GM19328 (cell line): ENCODE results near the gene ST13.
A peak's percentile ranks its signal among the peaks of the same experiment; 100 is the strongest.
"Not testable (repeated sequence)": the region's sequence is repeated elsewhere in the genome, so short reads cannot be mapped to it uniquely, and the experiment has no call there.

Experiments used
- ATAC-seq: cut with Tn5 transposase; IDR thresholded peaks from one replicate; pipeline ENCODE4 v1.9.1; 2021; ENCODE audit warnings: mild to moderate bottlenecking, moderate library complexity; ENCODE audit not compliant: unreplicated experiment

Gene ST13

DNA sequence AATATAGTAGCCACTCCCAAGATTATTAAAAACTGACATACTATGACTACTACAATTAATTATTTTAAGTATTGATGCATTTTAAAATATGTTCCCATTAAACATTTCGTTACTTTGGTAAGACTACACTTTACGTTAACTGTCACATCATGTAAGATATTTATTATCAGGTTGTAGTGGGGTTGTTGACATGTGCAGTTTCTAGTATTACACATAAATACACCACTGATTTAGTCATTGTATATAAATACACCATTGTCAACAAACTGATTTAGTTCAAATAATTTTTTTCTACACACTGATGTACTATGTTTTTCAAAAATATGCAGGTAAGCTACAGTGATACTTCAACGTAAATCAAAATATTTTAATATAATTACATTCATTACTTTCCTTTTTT is 11.5 kb downstream of the ST13 start:
- no peak for ATAC-seq

DNA sequence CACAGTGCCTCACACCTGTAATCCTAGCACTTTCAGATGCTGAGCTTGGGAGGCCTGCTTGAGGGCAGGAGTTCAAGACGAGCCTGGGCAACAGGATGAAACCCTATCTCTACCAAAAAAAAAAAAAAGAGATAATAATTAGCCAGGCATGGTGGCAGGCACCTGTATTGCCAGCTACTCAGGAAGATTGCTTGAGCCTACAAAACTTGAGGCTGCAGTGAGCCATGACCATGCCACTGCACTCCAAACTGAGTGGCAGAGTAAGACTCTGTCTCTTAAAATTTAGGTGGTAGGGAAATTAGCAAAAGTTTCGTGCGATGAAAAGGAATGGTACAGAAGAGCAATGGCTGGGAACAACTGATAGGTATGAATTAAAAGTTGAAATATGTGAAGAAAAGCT is 18.0 kb downstream of the ST13 start:
- ATAC-seq = no peak

DNA sequence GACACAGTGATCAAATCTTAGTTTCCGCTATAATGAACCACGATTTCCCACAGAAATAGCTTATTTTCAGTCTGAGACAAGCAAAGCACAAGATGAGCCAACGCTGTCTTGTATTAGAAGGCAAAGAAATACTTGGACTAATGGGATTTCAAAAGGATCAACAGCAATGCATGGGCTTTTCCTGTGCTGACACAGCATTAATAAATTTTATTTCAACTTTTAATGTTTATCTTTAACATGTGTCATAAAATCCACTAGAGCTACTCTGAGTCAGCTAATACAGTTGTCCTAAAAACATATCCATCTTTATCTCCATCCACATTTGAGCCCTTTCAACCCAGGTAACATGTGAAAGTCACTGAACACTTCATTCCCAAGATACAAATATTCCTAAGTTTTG is 21.8 kb downstream of the ST13 start:
- ATAC-seq = no peak

DNA sequence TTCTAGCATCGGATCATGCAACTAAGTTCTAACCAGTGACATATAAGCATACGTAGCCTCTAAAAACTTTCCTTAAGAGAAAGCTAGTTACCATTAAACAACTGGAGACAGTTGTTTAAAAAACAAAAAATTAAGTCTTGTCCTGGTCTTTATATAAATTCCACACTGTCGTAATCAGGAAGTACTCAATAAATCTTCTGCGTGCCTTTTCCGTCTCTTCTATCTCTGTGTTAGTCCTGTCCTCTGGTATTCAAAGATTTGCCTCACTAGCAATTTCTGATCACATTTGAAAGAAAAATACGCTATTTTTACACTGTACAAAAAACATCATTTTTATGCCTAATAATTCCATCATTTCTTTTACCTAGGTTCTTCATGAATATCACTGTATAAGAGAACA is 27.3 kb downstream of the ST13 start:
- no peak for ATAC-seq

DNA sequence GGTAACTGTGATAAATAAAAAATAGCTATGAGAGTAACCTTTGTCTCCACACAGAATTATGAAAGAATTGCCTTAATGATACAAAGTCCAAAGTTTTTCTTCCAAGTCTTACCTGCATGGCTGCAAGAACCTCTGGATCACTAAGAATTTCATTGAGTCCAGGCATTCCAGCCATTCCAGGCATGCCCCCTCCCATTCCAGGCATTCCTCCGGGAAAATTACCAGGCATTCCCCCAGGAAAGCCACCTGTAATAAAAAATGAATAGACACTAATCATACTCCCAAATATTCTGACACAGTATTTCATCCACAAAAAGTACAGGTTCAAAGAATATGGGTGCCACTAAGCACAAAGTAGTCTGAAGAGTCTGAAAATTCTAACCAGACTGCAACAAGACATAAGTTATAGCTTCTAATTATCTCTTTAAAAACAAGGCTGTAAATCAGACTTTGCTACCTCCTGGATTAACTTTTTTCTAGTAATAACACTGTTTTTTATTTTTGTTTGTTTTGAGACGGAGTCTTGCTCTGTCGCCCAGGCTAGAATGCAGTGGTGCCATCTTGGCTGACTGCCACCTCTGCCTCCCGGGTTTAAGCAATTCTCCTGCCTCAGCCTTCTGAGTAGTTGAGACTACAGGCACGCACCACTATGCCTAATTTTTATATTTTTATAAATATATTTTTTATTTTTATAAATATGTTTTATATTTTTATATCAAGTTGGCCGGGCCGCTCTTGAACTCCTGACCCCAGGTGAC is 29.3 kb downstream of the ST13 start:
- no peak for ATAC-seq

DNA sequence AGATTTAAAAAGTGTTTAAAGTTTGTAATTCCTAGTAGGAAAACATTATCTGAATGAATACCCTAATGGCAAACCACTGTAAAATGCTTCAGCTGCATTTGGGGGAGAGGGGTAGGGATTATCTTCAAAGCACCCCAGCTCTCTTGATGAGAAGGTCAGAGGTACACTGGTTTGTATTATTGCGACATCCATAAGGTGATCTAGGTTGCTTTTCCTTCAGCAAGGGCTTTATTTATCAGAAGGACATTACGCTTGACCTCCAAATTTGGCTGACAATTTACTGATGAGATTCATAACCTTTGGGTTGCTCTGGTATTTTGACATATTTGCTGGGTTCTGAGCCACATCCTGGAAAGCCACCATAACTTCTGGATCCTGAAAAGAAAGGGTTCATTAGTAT is 30.1 kb downstream of the ST13 start:
- ATAC-seq = not testable (repeated sequence)

DNA sequence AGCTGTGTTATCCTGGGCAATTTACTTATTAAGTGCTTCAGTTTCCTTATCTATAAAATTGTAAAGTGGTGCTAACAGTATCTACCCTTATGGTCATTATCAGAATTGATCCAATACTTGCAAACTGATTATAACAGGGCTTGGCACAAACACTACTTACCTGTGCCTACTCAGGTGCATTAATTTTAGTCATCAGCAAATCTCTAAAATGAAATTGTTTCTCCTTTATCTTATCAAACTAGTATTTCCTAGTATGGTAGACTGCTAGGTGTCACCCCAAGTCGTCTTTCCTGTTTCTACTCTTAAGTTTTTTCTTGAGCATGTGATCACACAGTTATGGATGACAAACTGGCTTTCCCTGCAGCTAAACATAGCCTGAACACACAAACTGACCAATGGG is 33.0 kb downstream of the ST13 start:
- no peak for ATAC-seq

DNA sequence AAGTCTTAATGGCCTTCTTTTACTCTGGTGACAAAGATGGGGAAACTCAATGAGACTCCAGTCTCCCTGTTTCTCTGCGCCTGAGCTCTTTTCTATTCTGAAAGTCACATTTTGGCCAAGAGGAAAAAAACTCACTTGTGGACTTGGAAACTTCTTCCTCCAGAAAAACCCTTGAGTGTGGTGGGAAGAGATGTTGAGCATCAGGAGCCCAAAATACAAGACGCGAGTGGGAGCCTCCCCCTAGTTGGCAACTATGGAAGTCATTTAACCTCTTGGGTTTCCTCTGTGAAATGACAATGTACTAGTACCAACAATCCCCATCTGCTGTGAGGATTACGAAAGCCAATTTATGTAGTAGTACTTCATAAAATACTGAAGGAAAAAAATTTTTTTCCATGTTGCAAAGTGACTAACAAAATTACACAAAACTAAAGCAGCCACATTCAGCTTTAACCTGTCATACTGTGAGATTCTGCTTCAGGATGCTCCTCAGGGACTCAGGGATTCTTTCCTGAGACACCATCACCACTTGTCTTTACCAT is 36.8 kb downstream of the ST13 start:
- no peak for ATAC-seq

DNA sequence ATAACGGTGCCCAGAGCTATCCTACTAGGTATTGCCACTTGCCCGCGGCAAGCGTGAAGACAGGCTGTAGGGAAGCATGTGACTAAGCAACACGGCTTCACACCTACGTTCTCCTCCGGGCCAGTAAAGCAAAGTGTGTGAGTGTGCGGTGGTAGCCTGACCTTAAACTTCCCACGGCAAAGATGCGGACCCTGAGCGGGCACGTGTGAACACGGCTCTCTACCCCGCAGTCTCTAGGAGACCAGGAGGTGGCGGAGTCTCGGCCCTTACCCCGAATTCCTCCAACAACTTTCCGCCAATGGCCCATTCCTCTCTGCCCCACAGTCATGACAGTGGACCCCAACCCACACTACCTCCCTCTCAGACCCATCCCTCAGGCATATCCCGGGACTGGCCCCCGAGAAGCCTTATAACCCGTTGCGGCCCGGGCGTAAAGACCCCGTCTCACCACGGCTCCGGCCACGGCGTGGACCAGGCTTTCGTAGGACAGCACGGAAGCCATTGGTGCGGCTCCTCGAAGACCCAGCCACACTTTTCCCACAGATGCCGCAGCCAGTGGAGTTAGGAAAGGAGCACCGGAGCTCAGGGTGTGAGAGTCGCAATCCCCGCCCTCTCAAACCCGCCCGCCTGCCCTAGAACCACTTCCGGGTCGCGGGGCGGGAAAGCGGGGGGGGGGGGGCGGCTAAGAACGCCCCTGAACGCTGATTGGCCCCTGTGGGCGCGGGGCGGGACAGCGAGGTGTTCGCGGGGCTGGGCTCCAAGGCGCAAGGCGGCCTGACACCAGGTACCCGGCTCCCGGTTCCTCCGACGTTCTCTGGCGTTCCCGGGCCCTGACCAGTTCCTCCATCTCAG is 37.5 kb downstream of the ST13 start, which contains the start of gene SLC25A17:
SLC25A17 (minus strand) TSS at position 600 of the 852 bp plus-strand sequence; CDS start at position 502, 98 bp downstream.
- ATAC-seq = peak; percentile 51

DNA sequence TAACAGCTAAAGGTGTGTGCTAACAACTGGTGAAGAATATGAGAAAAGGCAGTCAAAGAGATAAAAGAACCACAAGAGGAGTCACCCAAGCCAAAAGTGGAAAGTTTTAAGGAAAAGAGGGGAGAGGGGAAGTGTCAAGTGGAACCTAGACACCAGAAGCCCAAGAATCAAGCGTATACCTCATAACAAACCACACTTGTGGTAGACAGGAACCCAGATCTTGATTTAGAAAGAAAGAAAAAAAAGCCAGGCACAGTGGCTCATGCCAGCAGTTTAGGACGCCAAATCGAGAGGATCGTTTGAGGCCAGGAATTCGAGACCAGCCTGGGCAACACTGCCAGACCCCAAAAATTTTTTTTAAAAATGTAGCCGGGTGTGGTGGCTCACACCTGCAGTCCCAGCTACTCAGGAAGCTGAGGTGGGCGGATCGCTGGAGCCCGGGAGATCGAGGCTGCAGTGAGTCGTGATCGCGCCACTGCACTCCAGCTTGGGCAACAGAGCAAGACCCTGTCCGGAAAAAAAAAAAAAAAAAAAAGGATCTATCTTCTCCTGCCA is 38.2 kb downstream of the ST13 start:
- ATAC-seq = no peak

DNA sequence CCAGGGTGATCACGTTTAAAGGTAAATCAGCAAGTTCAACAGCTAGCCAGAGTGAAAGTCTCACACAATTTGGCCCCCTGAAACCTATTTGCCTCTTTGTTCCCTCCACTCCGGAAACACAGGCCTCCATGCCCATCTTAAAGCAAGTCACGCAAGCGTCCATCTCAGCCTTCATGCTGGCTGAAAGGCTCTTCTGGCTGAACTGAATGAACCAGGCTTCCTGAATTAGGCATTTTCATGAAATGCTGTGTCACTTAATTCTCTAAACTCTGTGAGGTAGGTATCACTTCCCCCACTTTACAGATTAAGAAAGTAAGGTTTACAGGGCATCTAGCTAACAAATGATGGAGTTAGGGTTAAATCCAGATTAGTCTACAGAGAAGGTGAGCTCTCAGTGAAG is 38.7 kb downstream of the ST13 start:
- ATAC-seq = no peak

DNA sequence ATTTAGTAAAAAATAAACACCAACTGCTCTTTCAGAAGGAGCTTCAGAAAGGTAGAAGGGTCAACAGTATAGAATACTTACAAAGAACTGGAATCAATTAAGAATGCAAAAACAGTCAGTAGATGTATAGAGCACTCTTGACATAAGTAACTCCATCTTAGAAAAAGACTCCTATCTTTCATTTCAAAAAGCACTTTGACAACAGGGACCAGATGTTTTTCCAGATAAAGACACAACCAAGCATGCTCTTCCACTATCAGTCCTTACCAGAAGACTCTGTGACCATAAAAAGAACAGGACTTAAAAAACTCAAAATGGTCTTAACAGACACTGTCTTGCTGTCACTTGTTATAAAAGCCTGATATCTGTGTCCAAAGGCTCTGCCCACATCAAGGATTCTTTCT is 42.5 kb downstream of the ST13 start:
- no peak for ATAC-seq

DNA sequence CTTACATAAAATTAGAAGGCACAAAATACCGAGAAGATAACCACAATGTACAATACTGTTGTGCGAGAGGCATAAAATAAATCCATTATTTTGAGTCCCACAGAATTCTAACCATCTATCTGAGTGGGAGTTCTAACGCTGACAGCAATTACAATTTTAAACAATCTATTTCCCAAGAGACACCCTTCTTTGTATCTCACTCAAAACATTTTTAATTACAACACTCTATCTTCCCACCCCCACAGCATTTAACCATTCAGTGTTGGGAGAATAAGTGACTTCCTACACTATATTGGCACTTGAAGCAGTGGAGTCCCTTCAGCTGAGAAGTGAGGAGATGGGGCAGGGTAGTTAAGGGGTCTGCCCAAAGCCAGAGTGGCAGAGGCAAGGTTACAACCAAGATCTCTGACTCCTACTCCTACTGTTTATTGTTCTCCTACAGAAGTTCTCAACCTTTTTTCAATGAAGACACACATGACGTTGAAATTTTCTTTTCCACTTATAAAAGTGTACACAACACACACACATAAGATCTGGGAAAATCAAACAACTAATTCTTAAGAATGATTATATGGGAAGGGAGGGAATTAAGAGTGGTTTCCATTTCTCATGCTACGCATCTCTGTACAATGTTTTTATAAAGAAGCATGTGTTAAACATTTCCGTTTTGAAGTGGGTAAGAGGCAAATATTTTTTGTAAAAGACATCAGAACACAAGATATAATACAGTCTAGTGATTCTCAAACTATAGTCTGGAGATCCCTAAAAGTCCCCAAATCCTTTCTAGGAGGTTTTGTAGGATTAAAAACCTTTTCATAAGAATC is 48.2 kb downstream of the ST13 start:
- ATAC-seq = no peak

DNA sequence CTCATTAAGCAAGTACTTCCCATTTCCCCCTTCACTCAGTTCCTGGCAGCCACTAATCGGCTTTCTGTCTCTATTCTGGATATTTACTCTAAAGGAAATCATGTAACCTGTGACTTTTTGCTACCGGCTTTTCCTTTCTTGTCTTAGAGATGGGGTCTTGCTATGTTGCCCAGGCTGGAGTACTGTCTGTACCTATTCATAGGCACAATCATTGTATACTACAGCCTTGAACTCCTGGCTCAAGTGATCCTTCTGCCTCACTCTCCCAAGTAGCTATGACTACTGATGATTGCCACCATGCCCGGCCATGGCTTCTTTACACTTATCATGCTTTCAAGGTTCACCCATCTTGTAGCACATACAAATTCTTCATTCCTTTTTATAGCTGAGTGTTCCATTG is 49.7 kb downstream of the ST13 start:
- ATAC-seq = no peak

DNA sequence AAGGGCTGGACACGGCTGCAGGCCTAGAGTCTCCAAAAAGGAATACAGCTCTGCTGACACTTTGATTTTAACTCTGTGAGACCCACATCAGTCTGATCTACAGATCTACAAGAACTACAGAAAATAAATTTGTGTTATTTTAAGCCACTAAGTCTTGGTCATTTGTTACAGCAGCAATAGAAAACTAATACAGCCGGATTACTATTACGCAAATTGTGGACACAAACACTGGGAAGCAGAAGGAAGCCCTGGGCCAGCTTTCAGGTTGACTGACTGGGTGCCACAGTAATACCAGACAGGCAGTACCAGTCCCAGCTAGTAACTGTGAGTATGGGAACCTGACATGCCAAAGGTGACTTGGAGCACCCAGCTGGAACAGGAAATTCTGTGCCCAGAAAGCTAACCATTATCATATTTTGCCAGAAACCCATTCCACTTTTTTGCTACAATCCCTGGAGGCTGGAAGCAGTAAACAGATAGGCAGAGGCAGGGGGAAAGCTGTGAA is 50.7 kb downstream of the ST13 start:
- no peak for ATAC-seq

DNA sequence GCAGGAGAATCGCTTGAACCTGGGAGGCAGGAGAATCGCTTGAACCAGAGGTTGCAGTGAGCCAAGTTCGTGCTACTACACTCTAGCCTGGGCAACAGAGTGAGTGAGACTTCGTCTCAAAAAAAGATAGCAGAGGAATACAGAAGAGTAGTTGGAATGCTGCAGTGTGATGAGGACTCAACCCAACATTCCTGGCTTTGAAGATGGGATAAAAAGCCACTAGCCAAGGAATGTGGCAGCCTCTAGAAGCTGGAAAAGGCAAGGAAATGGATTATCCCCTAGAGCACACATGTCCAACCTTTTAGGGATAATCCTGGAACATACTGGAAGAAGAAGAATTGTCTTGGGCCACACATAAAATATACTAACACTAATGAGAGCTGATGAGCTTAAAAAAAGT is 51.2 kb downstream of the ST13 start:
- ATAC-seq = no peak

DNA sequence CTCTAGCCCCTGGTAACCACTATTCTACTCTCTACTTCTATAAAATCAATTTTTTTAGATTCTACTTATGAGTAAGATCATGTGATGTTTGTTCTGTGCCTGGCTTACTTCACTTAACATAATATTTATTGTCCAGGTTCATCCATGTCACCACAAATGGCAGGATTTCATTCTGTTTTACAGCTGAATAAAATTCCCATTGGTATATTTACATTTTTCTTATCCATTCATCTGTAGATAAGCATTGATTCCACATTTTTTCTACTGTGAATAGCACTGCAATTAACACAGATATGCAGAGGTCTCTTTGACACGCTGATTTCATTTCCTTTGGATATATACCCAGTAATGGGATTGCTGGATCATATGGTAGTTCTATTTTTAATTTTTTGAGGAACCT is 53.1 kb downstream of the ST13 start:
- ATAC-seq = no peak

DNA sequence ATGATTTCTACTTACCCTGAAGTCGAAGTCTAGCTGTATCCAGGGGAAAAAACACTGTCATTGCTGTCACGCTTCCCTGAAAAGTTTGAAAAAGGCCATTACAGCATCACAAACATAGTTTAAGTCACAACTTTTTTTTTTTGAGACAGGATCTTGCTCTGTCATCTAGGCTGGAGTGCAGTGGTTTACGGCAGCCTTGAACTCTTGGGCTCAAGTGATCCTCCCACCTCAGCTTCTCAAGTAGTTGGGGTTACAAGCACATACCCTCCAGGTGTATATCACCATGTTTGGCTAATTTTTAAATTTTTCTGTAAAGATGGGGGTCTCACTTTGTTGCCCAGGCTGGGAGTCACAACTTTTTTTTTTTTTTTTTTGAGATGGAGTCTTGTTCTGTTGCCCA is 57.4 kb downstream of the ST13 start:
- no peak for ATAC-seq

DNA sequence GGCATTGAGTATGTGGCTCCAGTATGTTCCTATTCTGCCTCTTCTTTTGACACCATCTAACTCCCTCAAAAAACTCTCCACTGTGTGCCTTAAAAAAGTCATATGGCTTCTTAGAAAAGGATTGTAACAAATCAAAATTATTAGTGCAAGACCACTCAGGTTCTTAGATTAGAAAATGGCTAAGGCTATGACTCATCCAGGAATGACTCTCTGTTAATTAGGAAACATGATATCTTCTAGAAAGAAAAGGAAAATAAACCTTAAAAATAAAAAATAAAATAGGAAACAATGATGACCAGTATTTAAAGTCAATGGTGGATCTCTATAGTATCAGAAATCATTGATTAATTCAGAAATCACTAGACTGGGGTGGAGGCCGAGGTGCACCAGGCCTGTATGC is 59.0 kb downstream of the ST13 start:
- ATAC-seq = no peak

DNA sequence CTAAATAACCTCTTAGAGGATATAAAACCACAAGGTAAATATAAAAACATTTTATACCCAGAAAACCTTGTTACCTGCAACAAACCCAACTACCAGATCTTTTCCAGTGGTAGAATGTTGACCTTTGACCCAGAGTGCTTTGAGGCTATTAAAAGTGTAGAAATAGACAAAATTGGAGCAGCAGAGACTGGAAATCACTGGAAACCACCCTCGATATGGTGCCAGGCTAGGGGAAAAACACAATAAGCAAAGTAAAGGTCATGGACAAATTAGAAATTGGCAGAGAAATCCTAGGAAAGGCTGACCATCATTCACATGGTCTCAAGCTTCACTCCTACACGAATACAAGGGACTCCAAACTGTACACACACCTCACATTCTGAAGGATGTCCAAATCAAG is 64.0 kb downstream of the ST13 start:
- no peak for ATAC-seq

DNA sequence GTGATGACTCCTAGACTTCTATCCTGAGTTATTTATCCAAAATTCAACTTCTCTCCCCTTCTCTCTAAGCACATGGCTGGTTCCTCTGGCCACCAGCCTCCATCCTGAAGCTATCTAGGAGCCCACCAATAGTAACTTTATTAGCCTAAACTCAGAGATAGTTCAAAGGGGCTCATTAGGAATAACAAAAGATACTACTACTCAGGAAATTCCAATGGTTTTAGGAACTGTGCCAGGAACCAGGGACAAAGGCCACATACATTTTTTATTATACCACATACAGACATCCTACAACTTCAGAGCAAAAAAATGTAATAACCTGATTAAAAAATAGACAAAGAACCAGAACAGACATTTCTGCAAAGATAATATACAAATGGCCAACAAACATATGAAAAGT is 65.2 kb downstream of the ST13 start:
- no peak for ATAC-seq
